ENCODE data around the gene ARPC1A. TPM values are rescaled to one million over a fixed set of nuclear protein-coding genes. Genes with fewer than 3 reads are reported as not detected.

Gene ARPC1A
- total and polyA plus RNA-seq, 2 donors (not counting 1 experiment from before 2014, with no cell fraction given), result 184 to 226 TPM

DNA sequence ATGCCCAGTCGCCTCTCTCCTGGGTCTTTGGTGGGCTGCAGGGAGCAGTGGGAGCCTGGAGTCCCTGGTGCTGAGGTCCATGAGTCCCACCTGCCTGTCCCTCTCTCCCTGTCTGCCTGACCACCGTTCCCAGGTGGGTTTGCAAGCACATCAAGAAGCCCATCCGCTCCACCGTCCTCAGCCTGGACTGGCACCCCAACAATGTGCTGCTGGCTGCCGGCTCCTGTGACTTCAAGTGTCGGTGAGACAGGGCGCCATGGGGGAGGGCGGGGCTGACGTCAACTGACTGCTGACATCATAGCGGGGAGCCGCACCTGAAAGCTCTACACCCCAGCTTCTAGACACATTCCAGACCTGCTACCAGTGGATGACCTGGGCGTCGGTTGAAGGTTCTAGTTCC, 64.1 kb downstream of the ARPC1A start:
- H3K27ac ChIP-seq (ENCODE audit: insufficient read depth, low read length), result no peak overlapping the region
- no peaks in the 10 kb centered on the region for H4K20me1 ChIP-seq (ENCODE audit: control insufficient read depth, extremely low read depth, insufficient read depth, low read length)
- H3K9me3 ChIP-seq (ENCODE audit: control insufficient read depth, insufficient read depth, low read depth, low read length), result no peaks in the 10 kb centered on the region
- H2AFZ ChIP-seq (ENCODE audit: low read length), result no peak overlapping the region
- DNase-seq (ENCODE audit: low read depth in 2 of 2), result no peak
- TF ChIP-seq EZH2 (IDR thresholded peaks at IDR 0.05; ENCODE audit: low read length, missing control alignments), result no peak
- TF ChIP-seq, protein P1, sequence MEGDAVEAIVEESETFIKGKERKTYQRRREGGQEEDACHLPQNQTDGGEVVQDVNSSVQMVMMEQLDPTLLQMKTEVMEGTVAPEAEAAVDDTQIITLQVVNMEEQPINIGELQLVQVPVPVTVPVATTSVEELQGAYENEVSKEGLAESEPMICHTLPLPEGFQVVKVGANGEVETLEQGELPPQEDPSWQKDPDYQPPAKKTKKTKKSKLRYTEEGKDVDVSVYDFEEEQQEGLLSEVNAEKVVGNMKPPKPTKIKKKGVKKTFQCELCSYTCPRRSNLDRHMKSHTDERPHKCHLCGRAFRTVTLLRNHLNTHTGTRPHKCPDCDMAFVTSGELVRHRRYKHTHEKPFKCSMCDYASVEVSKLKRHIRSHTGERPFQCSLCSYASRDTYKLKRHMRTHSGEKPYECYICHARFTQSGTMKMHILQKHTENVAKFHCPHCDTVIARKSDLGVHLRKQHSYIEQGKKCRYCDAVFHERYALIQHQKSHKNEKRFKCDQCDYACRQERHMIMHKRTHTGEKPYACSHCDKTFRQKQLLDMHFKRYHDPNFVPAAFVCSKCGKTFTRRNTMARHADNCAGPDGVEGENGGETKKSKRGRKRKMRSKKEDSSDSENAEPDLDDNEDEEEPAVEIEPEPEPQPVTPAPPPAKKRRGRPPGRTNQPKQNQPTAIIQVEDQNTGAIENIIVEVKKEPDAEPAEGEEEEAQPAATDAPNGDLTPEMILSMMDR (conservative IDR thresholded peaks at IDR 0.05 in 1 of 2, IDR thresholded peaks at IDR 0.05 in 1 of 2; ENCODE audit: low read depth in 1 of 2, low read length in 2 of 2), result no peak
- H3K4me1 ChIP-seq (ENCODE audit: control insufficient read depth, extremely low read depth, insufficient read depth, low read length), result peaks cover 11% of the 10 kb centered on the region
- no peaks in the 10 kb centered on the region for H3K79me2 ChIP-seq (ENCODE audit: control insufficient read depth, insufficient read depth, low read length)
- peaks cover 47% of the 10 kb centered on the region for H3K36me3 ChIP-seq (ENCODE audit: control insufficient read depth, insufficient read depth, low read length)
- H3K27me3 ChIP-seq (ENCODE audit: control insufficient read depth, insufficient read depth, low read length), result no peaks in the 10 kb centered on the region
- no peak overlapping the region for H3K4me2 ChIP-seq (ENCODE audit: extremely low read depth, insufficient read depth, low read length)
- no peak overlapping the region for H3K9ac ChIP-seq (ENCODE audit: insufficient read depth, low read length)
- no peak overlapping the region for H3K4me3 ChIP-seq (replicated peaks in 1 of 4; ENCODE audit: control extremely low read depth in 1 of 4, insufficient read depth in 1 of 4, low read depth in 3 of 4, low read length in 4 of 4)

DNA sequence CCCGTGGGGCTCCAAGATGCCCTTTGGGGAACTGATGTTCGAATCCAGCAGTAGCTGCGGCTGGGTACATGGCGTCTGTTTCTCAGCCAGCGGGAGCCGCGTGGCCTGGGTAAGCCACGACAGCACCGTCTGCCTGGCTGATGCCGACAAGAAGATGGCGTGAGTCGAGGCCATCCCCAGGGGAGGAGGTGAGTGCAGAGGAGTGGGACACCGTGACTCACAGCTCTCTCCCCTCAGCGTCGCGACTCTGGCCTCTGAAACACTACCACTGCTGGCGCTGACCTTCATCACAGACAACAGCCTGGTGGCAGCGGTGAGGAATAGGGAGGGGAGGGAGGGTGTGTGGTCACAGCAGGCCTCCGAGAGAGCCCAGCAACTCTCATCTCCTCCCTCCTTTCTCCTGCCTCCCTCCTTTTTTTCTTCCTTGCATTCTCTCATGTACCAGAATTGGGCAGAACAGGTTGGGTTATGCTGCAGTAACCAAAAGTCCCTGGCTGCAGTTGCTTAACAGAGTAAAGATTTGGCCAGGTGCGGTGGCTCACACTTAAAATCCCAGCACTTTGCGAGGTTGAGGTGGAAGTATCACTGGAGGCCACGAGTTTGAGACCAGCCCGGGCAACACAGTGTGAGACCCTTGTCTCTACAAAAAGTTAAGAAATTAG, 65.4 kb downstream of the ARPC1A start:
- Histone ChIP-seq H3K4me3 (replicated peaks in 1 of 4; ENCODE audit: control extremely low read depth in 1 of 4, insufficient read depth in 1 of 4, low read depth in 3 of 4, low read length in 4 of 4) (no peak overlapping the region), H2AFZ (ENCODE audit: low read length) (no peak overlapping the region), H3K79me2 (ENCODE audit: control insufficient read depth, insufficient read depth, low read length) (peaks cover 4% of the 10 kb centered on the region), H3K4me1 (ENCODE audit: control insufficient read depth, extremely low read depth, insufficient read depth, low read length) (peaks cover 11% of the 10 kb centered on the region), H3K36me3 (ENCODE audit: control insufficient read depth, insufficient read depth, low read length) (peaks cover 48% of the 10 kb centered on the region), H3K4me2 (ENCODE audit: extremely low read depth, insufficient read depth, low read length) (no peak overlapping the region), H3K9me3 (ENCODE audit: control insufficient read depth, insufficient read depth, low read depth, low read length) (no peaks in the 10 kb centered on the region), H4K20me1 (ENCODE audit: control insufficient read depth, extremely low read depth, insufficient read depth, low read length) (no peaks in the 10 kb centered on the region), H3K27me3 (ENCODE audit: control insufficient read depth, insufficient read depth, low read length) (no peaks in the 10 kb centered on the region), H3K27ac (ENCODE audit: insufficient read depth, low read length) (no peak overlapping the region), H3K9ac (ENCODE audit: insufficient read depth, low read length) (no peak overlapping the region)
- TF ChIP-seq, protein P1 (conservative IDR thresholded peaks at IDR 0.05 in 1 of 2, IDR thresholded peaks at IDR 0.05 in 1 of 2; ENCODE audit: low read depth in 1 of 2, low read length in 2 of 2), result no peak
- no peak for TF ChIP-seq EZH2 (IDR thresholded peaks at IDR 0.05; ENCODE audit: low read length, missing control alignments)
- DNase-seq (ENCODE audit: low read depth in 2 of 2), result no peak

DNA sequence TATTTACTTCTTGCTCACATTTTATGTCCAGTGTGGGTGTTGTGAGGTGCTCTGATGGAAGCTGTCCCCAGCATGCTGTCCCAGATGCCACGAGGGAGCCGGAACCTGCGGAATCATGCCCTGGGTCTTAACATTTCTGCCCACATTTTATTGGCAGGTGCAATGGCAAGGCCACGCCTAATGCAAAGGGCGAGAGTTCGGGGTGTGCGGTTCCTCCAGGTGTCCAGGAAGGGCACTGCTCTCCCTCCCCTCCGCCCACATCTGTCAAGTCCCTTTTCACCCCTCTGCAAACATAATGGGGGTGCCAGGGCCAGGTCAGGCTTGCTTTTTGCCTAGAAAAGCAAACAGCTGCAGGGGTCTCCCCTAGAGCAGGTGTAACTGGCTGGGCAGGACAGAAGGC, 66.3 kb downstream of the ARPC1A start:
- DNase-seq (ENCODE audit: low read depth in 2 of 2), result no peak
- H3K36me3 ChIP-seq (ENCODE audit: control insufficient read depth, insufficient read depth, low read length), result peaks cover 45% of the 10 kb centered on the region
- no peaks in the 10 kb centered on the region for H3K27me3 ChIP-seq (ENCODE audit: control insufficient read depth, insufficient read depth, low read length)
- no peak overlapping the region for H2AFZ ChIP-seq (ENCODE audit: low read length)
- no peak overlapping the region for H3K27ac ChIP-seq (ENCODE audit: insufficient read depth, low read length)
- no peaks in the 10 kb centered on the region for H4K20me1 ChIP-seq (ENCODE audit: control insufficient read depth, extremely low read depth, insufficient read depth, low read length)
- no peak for TF ChIP-seq EZH2 (IDR thresholded peaks at IDR 0.05; ENCODE audit: low read length, missing control alignments)
- TF ChIP-seq, protein P1 (conservative IDR thresholded peaks at IDR 0.05 in 1 of 2, IDR thresholded peaks at IDR 0.05 in 1 of 2; ENCODE audit: low read depth in 1 of 2, low read length in 2 of 2), result no peak
- H3K9me3 ChIP-seq (ENCODE audit: control insufficient read depth, insufficient read depth, low read depth, low read length), result no peaks in the 10 kb centered on the region
- H3K79me2 ChIP-seq (ENCODE audit: control insufficient read depth, insufficient read depth, low read length), result peaks cover 4% of the 10 kb centered on the region
- no peak overlapping the region for H3K9ac ChIP-seq (ENCODE audit: insufficient read depth, low read length)
- H3K4me1 ChIP-seq (ENCODE audit: control insufficient read depth, extremely low read depth, insufficient read depth, low read length), result peaks cover 11% of the 10 kb centered on the region
- no peak overlapping the region for H3K4me3 ChIP-seq (replicated peaks in 1 of 4; ENCODE audit: control extremely low read depth in 1 of 4, insufficient read depth in 1 of 4, low read depth in 3 of 4, low read length in 4 of 4)
- H3K4me2 ChIP-seq (ENCODE audit: extremely low read depth, insufficient read depth, low read length), result no peak overlapping the region

Data from fibroblast of lung (primary cell).